ENCODE results near the gene TMEM161B. TPM values are rescaled to one million over a fixed set of nuclear protein-coding genes. Genes with fewer than 3 reads are reported as not detected.
A peak's percentile ranks its signal among the peaks of the same experiment; 100 is the strongest.
"Not testable (repeated sequence)": the region's sequence is repeated elsewhere in the genome, so short reads cannot be mapped to it uniquely, and the experiment has no call there.

TMEM161B gene
- total RNA-seq, 1 donor from 2014 or later, result 7.1 TPM

GRCh38 chr5:88188458-88189132 lies 80.0 kb downstream of the TMEM161B start:
- peak; percentile 5 to 6 for DNase-seq (ENCODE audit: low read depth in 2 of 2)

DNA sequence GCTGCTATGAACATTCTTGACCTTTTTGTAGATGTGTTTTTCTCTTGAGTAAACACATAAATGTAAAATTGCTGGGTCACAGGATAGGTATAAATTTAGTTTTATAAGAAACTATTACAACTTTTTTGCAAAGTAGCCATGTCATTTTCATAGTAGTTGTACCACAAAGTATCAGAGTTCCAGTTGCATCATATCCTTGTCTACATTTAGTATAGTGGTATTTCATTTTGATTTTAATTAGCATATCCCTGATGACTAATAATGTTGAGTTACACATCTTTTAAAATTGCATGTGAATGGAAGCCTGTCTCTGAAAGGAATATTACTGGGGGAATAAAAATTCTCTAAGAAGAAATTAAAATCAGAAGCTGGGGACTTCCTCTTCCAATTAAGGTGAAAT lies 85.4 kb downstream of the TMEM161B start:
- DNase-seq (ENCODE audit: low read depth in 2 of 2), result no peak

DNA sequence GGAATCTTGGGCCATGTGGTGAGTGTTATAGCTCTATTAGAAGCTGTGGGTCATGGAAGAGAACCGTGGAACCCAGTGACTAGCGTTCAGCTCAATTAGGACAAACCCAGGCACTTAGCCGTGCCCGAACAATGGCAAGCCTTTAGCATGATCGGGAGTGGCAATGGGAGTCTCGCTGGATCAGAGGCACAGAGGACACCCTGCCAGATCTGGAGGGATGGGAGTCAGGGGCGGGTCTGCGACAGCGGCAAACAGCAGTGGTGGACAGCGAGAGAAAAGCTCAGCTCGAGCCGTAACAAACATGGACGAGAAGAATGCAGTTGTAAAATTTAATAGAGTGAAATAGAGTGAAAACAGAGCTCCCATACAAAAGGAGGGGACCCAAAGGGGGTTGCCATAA lies 91.2 kb downstream of the TMEM161B start:
- DNase-seq (ENCODE audit: low read depth in 2 of 2), result not testable (repeated sequence)

- DNase-seq (ENCODE audit: low read depth in 2 of 2), result no peak
Measured at GRCh38 chr5:88172847-88173758, 95.5 kb downstream of the TMEM161B start.

- no peak for DNase-seq (ENCODE audit: low read depth in 2 of 2)
Measured at GRCh38 chr5:88159591-88159990, 109.1 kb downstream of the TMEM161B start.

DNA sequence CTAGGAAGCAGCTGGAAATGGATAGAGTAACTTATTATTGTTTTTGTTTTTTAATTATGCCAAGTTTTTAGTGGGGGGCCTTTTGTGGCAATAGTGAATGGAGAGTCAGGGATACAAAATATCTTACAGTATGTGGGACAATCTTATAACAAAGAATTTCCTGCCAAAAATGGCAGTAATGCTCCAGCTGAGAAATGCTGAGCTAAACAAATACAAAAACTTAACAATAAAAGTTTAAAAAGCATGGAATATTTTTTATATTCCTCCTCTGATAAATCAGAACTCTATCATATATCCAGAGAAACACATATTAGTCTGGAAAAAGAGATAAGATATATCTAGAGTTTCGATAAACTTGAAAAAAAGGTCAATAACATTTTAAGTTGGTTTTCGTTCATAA lies 110.6 kb downstream of the TMEM161B start:
- no peak for DNase-seq (ENCODE audit: low read depth in 2 of 2)

DNA sequence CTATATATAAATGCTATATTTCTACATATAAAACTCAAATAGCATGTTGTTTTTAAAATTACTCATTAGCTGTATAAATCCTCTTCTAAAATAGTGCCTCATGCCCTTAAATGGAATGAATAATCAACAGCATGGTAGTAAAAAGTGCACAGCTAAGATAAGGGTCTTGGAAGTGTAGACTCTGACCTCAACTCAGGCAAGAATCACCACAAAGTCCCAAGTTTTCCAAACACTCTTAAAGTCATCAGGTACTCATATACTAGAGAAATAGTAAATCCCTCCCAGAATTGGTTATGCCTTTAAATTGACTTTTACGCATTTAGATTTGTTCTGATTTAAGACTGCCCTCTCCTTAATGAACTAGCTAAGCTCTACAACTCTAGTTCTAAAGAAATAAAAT lies 113.8 kb downstream of the TMEM161B start:
- no peak for DNase-seq (ENCODE audit: low read depth in 2 of 2)

- no peak for DNase-seq (ENCODE audit: low read depth in 2 of 2)
Measured at GRCh38 chr5:88150747-88151146, 117.9 kb downstream of the TMEM161B start.

DNA sequence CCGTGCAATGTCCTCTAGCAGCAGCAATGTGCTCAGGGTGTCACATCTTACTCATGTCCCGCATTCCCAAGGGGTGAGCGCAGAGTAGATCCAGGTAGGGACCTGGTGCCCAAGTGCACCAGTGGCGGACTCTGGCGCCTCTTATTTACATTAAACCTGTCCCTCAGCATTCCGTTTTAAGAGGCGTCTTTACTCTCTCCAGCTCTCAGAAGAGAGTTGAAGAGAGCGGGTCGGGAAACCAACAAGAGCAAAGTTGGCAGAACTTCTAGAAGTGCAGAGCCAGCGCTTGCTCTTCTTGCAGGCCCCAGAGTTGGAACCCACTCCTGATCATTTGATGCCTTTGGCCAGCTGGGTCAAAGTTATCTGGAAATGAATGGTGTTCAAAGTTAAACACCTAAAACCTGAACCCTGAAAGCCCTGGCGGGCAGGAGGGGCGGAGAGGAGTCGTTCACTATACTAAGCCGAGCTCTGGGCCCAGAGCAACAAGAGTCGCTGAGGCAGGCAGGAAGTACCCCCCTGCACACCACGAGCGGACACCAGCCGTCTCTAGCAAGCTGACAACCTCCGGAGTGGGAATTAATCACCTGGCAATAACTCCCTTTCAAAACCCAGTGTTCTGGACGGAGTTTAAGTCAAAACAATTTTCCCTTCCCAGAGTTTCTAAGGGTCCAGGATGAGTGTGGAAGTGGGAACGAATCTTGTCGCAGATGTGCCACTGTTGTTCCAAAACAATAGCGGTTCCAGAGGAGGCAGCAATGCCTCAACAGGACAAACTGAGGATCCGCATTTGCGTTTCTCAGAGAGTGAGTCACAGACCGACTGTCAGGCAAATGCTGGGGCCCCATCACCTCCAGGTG lies 122.8 kb downstream of the TMEM161B start:
- DNase-seq (ENCODE audit: low read depth in 2 of 2), result no peak

DNA sequence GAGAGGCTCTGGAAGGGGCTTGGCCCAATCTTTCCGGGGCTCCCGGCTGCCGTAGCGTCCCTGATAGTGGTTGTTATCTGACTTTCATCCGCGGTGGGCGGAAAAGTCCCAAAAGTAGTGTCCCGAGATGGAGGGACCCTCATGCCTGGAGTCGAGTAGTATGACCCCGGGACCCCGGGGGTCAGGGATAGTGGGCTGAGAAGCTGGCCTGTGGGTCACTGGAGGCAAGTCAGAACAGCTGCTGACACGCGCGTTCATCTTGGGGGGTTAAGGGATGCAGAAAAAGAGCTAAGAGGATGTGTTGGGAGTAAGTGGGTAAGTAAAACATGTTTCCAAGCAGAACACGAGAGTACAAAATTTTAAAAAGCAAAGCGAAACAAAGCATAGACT lies 123.4 kb downstream of the TMEM161B start:
- DNase-seq (ENCODE audit: low read depth in 2 of 2), result no peak

Data from lung microvascular endothelial cell (primary cell).